Measurements from ENCODE around the gene MAGI3. TPM values are rescaled to one million over a fixed set of nuclear protein-coding genes. Genes with fewer than 3 reads are reported as not detected.

Gene MAGI3
- polyA plus RNA-seq, 1 donor = 27.0 TPM

GRCh38 chr1:113439277-113439670, 49.0 kb downstream of the MAGI3 start:
- 58% methylated on average over 2 of the region's 2 CpGs for WGBS (ENCODE audit: insufficient coverage, low lambda C conversion rate)

GRCh38 chr1:113442131-113442530, 51.8 kb downstream of the MAGI3 start:
- peaks cover 8% of the 10 kb centered on the region for H3K4me1 ChIP-seq (ENCODE audit: control insufficient read depth, insufficient read depth, low read length)
- H3K4me3 ChIP-seq (ENCODE audit: low read length) = no peak overlapping the region
- DNase-seq = no peak
- H3K27ac ChIP-seq (ENCODE audit: low read length) = no peak overlapping the region
- peaks cover 4% of the 10 kb centered on the region for H3K36me3 ChIP-seq (ENCODE audit: control insufficient read depth, insufficient read depth, low read length)
- WGBS (ENCODE audit: insufficient coverage, low lambda C conversion rate) = 100% methylated on average over 2 of the region's 2 CpGs
- peaks cover 7% of the 10 kb centered on the region for H3K9me3 ChIP-seq (ENCODE audit: control insufficient read depth, low read depth, low read length)
- no peaks in the 10 kb centered on the region for H3K27me3 ChIP-seq (ENCODE audit: control insufficient read depth, insufficient read depth, low read length)

More at GRCh38 chr1:113439277-113439670, 49.0 kb downstream of the MAGI3 start:
- Histone ChIP-seq H3K4me1 (ENCODE audit: control insufficient read depth, insufficient read depth, low read length) (peaks cover 8% of the 10 kb centered on the region), H3K9me3 (ENCODE audit: control insufficient read depth, low read depth, low read length) (no peaks in the 10 kb centered on the region), H3K27ac (ENCODE audit: low read length) (no peak overlapping the region), H3K27me3 (ENCODE audit: control insufficient read depth, insufficient read depth, low read length) (no peaks in the 10 kb centered on the region), H3K4me3 (ENCODE audit: low read length) (no peak overlapping the region), H3K36me3 (ENCODE audit: control insufficient read depth, insufficient read depth, low read length) (peaks cover 4% of the 10 kb centered on the region)
- DNase-seq = peak; percentile 19 to 58

GRCh38 chr1:113444857-113445256, 54.5 kb downstream of the MAGI3 start:
- peaks cover 7% of the 10 kb centered on the region for H3K9me3 ChIP-seq (ENCODE audit: control insufficient read depth, low read depth, low read length)
- no peak overlapping the region for H3K27ac ChIP-seq (ENCODE audit: low read length)
- no peaks in the 10 kb centered on the region for H3K27me3 ChIP-seq (ENCODE audit: control insufficient read depth, insufficient read depth, low read length)
- no peak for DNase-seq
- H3K4me3 ChIP-seq (ENCODE audit: low read length) = no peak overlapping the region
- H3K36me3 ChIP-seq (ENCODE audit: control insufficient read depth, insufficient read depth, low read length) = peaks cover 4% of the 10 kb centered on the region
- no peaks in the 10 kb centered on the region for H3K4me1 ChIP-seq (ENCODE audit: control insufficient read depth, insufficient read depth, low read length)

GRCh38 chr1:113451710-113452109, 61.4 kb downstream of the MAGI3 start:
- H3K27ac ChIP-seq (ENCODE audit: low read length) = no peak overlapping the region
- no peaks in the 10 kb centered on the region for H3K27me3 ChIP-seq (ENCODE audit: control insufficient read depth, insufficient read depth, low read length)
- H3K36me3 ChIP-seq (ENCODE audit: control insufficient read depth, insufficient read depth, low read length) = no peaks in the 10 kb centered on the region
- no peaks in the 10 kb centered on the region for H3K4me1 ChIP-seq (ENCODE audit: control insufficient read depth, insufficient read depth, low read length)
- H3K4me3 ChIP-seq (ENCODE audit: low read length) = no peak overlapping the region
- peak in 1 of 2 donors; percentile 54 for DNase-seq
- H3K9me3 ChIP-seq (ENCODE audit: control insufficient read depth, low read depth, low read length) = no peaks in the 10 kb centered on the region
- WGBS (ENCODE audit: insufficient coverage, low lambda C conversion rate) = no CpG with 5 or more reads among the region's 1 CpG

GRCh38 chr1:113452921-113453770, 62.8 kb downstream of the MAGI3 start:
- H3K36me3 ChIP-seq (ENCODE audit: control insufficient read depth, insufficient read depth, low read length) = no peaks in the 10 kb centered on the region
- no peak overlapping the region for H3K27ac ChIP-seq (ENCODE audit: low read length)
- H3K27me3 ChIP-seq (ENCODE audit: control insufficient read depth, insufficient read depth, low read length) = no peaks in the 10 kb centered on the region
- H3K9me3 ChIP-seq (ENCODE audit: control insufficient read depth, low read depth, low read length) = no peaks in the 10 kb centered on the region
- H3K4me3 ChIP-seq (ENCODE audit: low read length) = no peak overlapping the region
- DNase-seq = peak in 1 of 2 donors; percentile 32
- WGBS (ENCODE audit: insufficient coverage, low lambda C conversion rate) = 93% methylated on average over 1 of the region's 2 CpGs
- H3K4me1 ChIP-seq (ENCODE audit: control insufficient read depth, insufficient read depth, low read length) = no peaks in the 10 kb centered on the region

- Histone ChIP-seq H3K36me3 (ENCODE audit: control insufficient read depth, insufficient read depth, low read length) (peaks cover 2% of the 10 kb centered on the region), H3K4me1 (ENCODE audit: control insufficient read depth, insufficient read depth, low read length) (no peaks in the 10 kb centered on the region), H3K9me3 (ENCODE audit: control insufficient read depth, low read depth, low read length) (no peaks in the 10 kb centered on the region), H3K4me3 (ENCODE audit: low read length) (no peak overlapping the region), H3K27ac (ENCODE audit: low read length) (no peak overlapping the region), H3K27me3 (ENCODE audit: control insufficient read depth, insufficient read depth, low read length) (no peaks in the 10 kb centered on the region)
- no CpG with 5 or more reads among the region's 1 CpG for WGBS (ENCODE audit: insufficient coverage, low lambda C conversion rate)
- no peak for DNase-seq
Measured at GRCh38 chr1:113453771-113454083, 63.4 kb downstream of the MAGI3 start.

- no peaks in the 10 kb centered on the region for H3K27me3 ChIP-seq (ENCODE audit: control insufficient read depth, insufficient read depth, low read length)
- 100% methylated on average over 1 of the region's 1 CpG for WGBS (ENCODE audit: insufficient coverage, low lambda C conversion rate)
- H3K4me1 ChIP-seq (ENCODE audit: control insufficient read depth, insufficient read depth, low read length) = no peaks in the 10 kb centered on the region
- no peak overlapping the region for H3K4me3 ChIP-seq (ENCODE audit: low read length)
- no peak for DNase-seq
- peaks cover 2% of the 10 kb centered on the region for H3K36me3 ChIP-seq (ENCODE audit: control insufficient read depth, insufficient read depth, low read length)
- no peaks in the 10 kb centered on the region for H3K9me3 ChIP-seq (ENCODE audit: control insufficient read depth, low read depth, low read length)
- H3K27ac ChIP-seq (ENCODE audit: low read length) = no peak overlapping the region
Measured at GRCh38 chr1:113455374-113455773, 65.1 kb downstream of the MAGI3 start.

- DNase-seq = no peak
- Histone ChIP-seq H3K9me3 (ENCODE audit: control insufficient read depth, low read depth, low read length) (peaks cover 5% of the 10 kb centered on the region), H3K36me3 (ENCODE audit: control insufficient read depth, insufficient read depth, low read length) (peaks cover 2% of the 10 kb centered on the region), H3K4me3 (ENCODE audit: low read length) (no peak overlapping the region), H3K27ac (ENCODE audit: low read length) (no peak overlapping the region), H3K4me1 (ENCODE audit: control insufficient read depth, insufficient read depth, low read length) (no peaks in the 10 kb centered on the region), H3K27me3 (ENCODE audit: control insufficient read depth, insufficient read depth, low read length) (no peaks in the 10 kb centered on the region)
- no CpG with 5 or more reads among the region's 2 CpGs for WGBS (ENCODE audit: insufficient coverage, low lambda C conversion rate)
Measured at GRCh38 chr1:113456967-113457366, 66.7 kb downstream of the MAGI3 start.

- Histone ChIP-seq H3K4me3 (ENCODE audit: low read length) (no peak overlapping the region), H3K27me3 (ENCODE audit: control insufficient read depth, insufficient read depth, low read length) (no peaks in the 10 kb centered on the region), H3K27ac (ENCODE audit: low read length) (no peak overlapping the region), H3K4me1 (ENCODE audit: control insufficient read depth, insufficient read depth, low read length) (no peaks in the 10 kb centered on the region), H3K9me3 (ENCODE audit: control insufficient read depth, low read depth, low read length) (peaks cover 10% of the 10 kb centered on the region), H3K36me3 (ENCODE audit: control insufficient read depth, insufficient read depth, low read length) (peaks cover 2% of the 10 kb centered on the region)
- DNase-seq = no peak
Measured at GRCh38 chr1:113459279-113459678, 69.0 kb downstream of the MAGI3 start.

GRCh38 chr1:113467991-113468390, 77.7 kb downstream of the MAGI3 start:
- H3K27ac ChIP-seq (ENCODE audit: low read length) = no peak overlapping the region
- no peak for DNase-seq
- H3K4me3 ChIP-seq (ENCODE audit: low read length) = no peak overlapping the region
- no peaks in the 10 kb centered on the region for H3K36me3 ChIP-seq (ENCODE audit: control insufficient read depth, insufficient read depth, low read length)
- no peaks in the 10 kb centered on the region for H3K4me1 ChIP-seq (ENCODE audit: control insufficient read depth, insufficient read depth, low read length)
- no peaks in the 10 kb centered on the region for H3K27me3 ChIP-seq (ENCODE audit: control insufficient read depth, insufficient read depth, low read length)
- peaks cover 30% of the 10 kb centered on the region for H3K9me3 ChIP-seq (ENCODE audit: control insufficient read depth, low read depth, low read length)
